Caco-2 (cell line): ENCODE results near the gene ATF4. TPM values are rescaled to one million over a fixed set of nuclear protein-coding genes. Genes with fewer than 3 reads are reported as not detected.
A peak's percentile ranks its signal among the peaks of the same experiment; 100 is the strongest.

Source experiments
- BruUV-seq: library from RNA; stranded (reverse); fragments of 400-500 nt; replicated peaks from 2 replicates; lab custom pipeline; 2021; lab: Mats Ljungman, UMichigan
- CTCF ChIA-PET: fragments of 300-600 bp; sonication (Branson Sonifier 250); formaldehyde crosslinking; loops from one replicate; lab custom pipeline; 2022; ENCODE audit warnings: antibody characterized with exemption; lab: Charles Lee
- POLR2A ChIA-PET: fragments of 300-600 bp; sonication (Branson Sonifier 250); formaldehyde crosslinking; loops from one replicate; lab custom pipeline; 2022; ENCODE audit warnings: antibody characterized with exemption; lab: Charles Lee
- DNase-seq, 2 experiments: peaks; one replicate each; pipeline versions ENCODE4 v3.0.0 to v3.0.0-alpha.2; 2020 to 2022
- H3K27me3 ChIP-seq: replicated peaks from 2 replicates; pipeline ENCODE4 v1.6.0; 2011; ENCODE audit warnings: low read length; ENCODE audit not compliant: control insufficient read depth, insufficient read depth
- H3K36me3 ChIP-seq: 2 replicates; pipeline ENCODE4 v1.5.1; 2011; ENCODE audit warnings: low read length; ENCODE audit not compliant: control insufficient read depth, insufficient read depth
- H3K4me1 ChIP-seq: fragments of 250-450 bp; sonication (Bioruptor Pico); 2 replicates; pipeline ENCODE4 v1.5.1; 2020; ENCODE audit warnings: mild to moderate bottlenecking
- H3K4me3 ChIP-seq: 2 replicates; pipeline ENCODE4 v1.5.1; 2011; ENCODE audit warnings: low read depth, mild to moderate bottlenecking, control low read depth, low read length
- H3K9me3 ChIP-seq: fragments of 250-450 bp; sonication (Bioruptor Pico); 2 replicates; pipeline ENCODE4 v1.5.1; 2020; ENCODE audit warnings: mild to moderate bottlenecking, moderate library complexity
- H3K27ac Mint-ChIP-seq: one replicate; pipeline ENCODE4 v1.8.0; 2022; ENCODE audit warnings: mixed read lengths; ENCODE audit not compliant: unreplicated experiment
- H3K27me3 Mint-ChIP-seq: one replicate; pipeline ENCODE4 v1.8.0; 2022; ENCODE audit warnings: mixed read lengths; ENCODE audit not compliant: insufficient read depth, unreplicated experiment
- H3K36me3 Mint-ChIP-seq: one replicate; pipeline ENCODE4 v1.8.0; 2022; ENCODE audit warnings: mild to moderate bottlenecking, mixed read lengths; ENCODE audit not compliant: insufficient read depth, unreplicated experiment
- H3K4me1 Mint-ChIP-seq: one replicate; pipeline ENCODE4 v1.8.0; 2022; ENCODE audit warnings: low read depth, mixed read lengths; ENCODE audit not compliant: unreplicated experiment
- H3K4me3 Mint-ChIP-seq: one replicate; pipeline ENCODE4 v1.8.0; 2022; ENCODE audit warnings: mild to moderate bottlenecking, moderate library complexity, mixed read lengths; ENCODE audit not compliant: unreplicated experiment
- H3K9me3 Mint-ChIP-seq: one replicate; pipeline ENCODE4 v1.8.0; 2022; ENCODE audit warnings: mixed read lengths; ENCODE audit not compliant: unreplicated experiment
- CTCF ChIP-seq, 2 experiments: fragments of 200-600 bp in 1 of 2; IDR thresholded peaks; 1 replicate in 1 of 2; 2 replicates in 1 of 2; pipeline versions ENCODE4 v1.5.1 to v1.8.0; 2011 to 2022; ENCODE audit warnings: antibody characterized with exemption in 1 of 2, control low read depth in 1 of 2, inconsistent platforms in 1 of 2, low read depth in 1 of 2, low read length in 1 of 2, mild to moderate bottlenecking in 1 of 2, moderate library complexity in 1 of 2; ENCODE audit not compliant: insufficient read depth in 1 of 2, severe bottlenecking in 1 of 2, unreplicated experiment in 1 of 2
- intact Hi-C: fragments of 100-400 bp; cut with micrococcal nuclease; formaldehyde crosslinking; loops from one replicate; pipeline ENCODE4 v1.10.0; 2022; ENCODE audit not compliant: unreplicated experiment
- total RNA-seq: library from RNA; stranded (reverse); gene quantifications from 2 replicates; pipeline ENCODE4 v1.2.3, GENCODE V29; 2022

ATF4 gene
- total RNA-seq, 1 experiment from 2014 or later: 647 TPM

- Histone ChIP-seq H3K27me3 (no peaks in the 10 kb centered on the region), H3K4me1 (peaks cover 9% of the 10 kb centered on the region), H3K9me3 (no peaks in the 10 kb centered on the region), H3K36me3 (no peaks in the 10 kb centered on the region; the same call in 1 of the 2 replicates), H3K4me3 (no peak overlapping the region)
- no peak for DNase-seq
- Mint-ChIP-seq H3K27me3 (no peaks in the 10 kb centered on the region), H3K36me3 (peaks cover 22% of the 10 kb centered on the region), H3K4me3 (no peak overlapping the region), H3K9me3 (no peaks in the 10 kb centered on the region), H3K27ac (no peak overlapping the region), H3K4me1 (peaks cover 29% of the 10 kb centered on the region)
- POLR2A ChIA-PET: interaction anchor here (0.6 kb wide), 1 partner anchor 93 kb away, joined by 15 read pairs; no protein-coding TSS in a partner anchor
- TF ChIP-seq CTCF (IDR thresholded peaks at IDR 0.05; ENCODE audit: insufficient read depth in 1 of 2, low read depth in 1 of 2, low read length in 1 of 2, severe bottlenecking in 1 of 2, unreplicated experiment in 1 of 2): no peak
- CTCF ChIA-PET: interaction anchor here (2.2 kb wide), 1 partner anchor 21 kb away, joined by 6 read pairs; the partner anchor contains the start of gene ATF4
- intact Hi-C loops: no loop called here
- no TSS peak for BruUV-seq
Measured at GRCh38 chr22:39498802-39499201, 21.6 kb upstream of the ATF4 start.

DNA sequence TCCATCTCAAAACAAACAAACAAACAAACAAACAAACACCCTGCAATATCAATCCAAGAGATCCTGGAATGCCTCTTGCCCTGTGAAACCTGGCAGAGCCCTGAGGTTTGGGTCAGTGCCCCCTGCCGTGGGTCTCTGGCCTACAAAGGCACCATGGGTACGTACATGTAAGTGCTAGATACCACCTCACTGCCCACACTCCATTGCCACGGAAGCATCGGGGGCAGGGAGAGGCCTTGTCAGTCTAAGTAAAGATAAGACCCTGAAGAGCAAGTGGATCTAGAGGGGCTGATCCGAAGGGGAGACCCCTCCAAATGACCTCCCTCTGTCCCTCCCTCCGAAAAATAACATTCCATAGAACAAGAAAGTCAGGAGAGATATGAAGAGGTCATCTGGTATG, 20.3 kb upstream of the ATF4 start:
- Mint-ChIP-seq H3K27me3 (no peaks in the 10 kb centered on the region), H3K4me1 (peaks cover 23% of the 10 kb centered on the region), H3K4me3 (no peak overlapping the region), H3K27ac (no peak overlapping the region), H3K9me3 (no peaks in the 10 kb centered on the region), H3K36me3 (peaks cover 34% of the 10 kb centered on the region)
- H3K36me3 ChIP-seq: no peaks in the 10 kb centered on the region; the same call in 1 of the 2 replicates
- no peak for DNase-seq
- BruUV-seq: no TSS peak
- no peak for TF ChIP-seq CTCF (IDR thresholded peaks at IDR 0.05; ENCODE audit: insufficient read depth in 1 of 2, low read depth in 1 of 2, low read length in 1 of 2, severe bottlenecking in 1 of 2, unreplicated experiment in 1 of 2)
- CTCF ChIA-PET: no interaction called here
- H3K4me3 ChIP-seq: no peak overlapping the region
- H3K27me3 ChIP-seq: no peaks in the 10 kb centered on the region
- H3K9me3 ChIP-seq: no peaks in the 10 kb centered on the region
- peaks cover 6% of the 10 kb centered on the region for H3K4me1 ChIP-seq
- intact Hi-C loops: loop anchor here (5.0 kb wide), 1 partner anchor 38 kb away; no protein-coding TSS in a partner anchor
- POLR2A ChIA-PET: no interaction called here

DNA sequence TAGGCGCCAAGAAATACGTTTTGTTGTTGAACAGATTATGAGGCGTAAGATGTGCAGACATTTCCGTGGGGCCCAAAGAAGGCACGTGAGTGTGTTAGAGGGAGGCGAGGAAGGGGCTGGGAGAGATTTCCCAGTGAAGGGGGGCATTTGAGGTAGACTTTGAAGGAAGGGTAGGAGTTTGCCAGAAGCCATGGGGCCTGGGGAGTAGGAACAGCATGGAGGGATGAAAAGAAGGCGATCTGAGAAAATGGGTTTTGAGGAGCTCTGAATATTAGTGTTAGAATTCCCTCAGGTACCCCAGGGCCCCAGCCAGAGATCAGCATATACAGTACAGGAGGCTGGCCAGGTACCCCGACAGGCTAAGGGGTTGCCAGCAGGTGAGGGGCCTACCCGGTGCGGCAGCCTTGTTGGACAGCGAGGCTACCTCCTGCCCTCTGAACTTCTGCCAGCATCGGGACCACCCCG, 18.7 kb upstream of the ATF4 start:
- H3K4me1 ChIP-seq: peaks cover 6% of the 10 kb centered on the region
- Mint-ChIP-seq H3K27ac (peak overlapping the region; percentile 62), H3K4me3 (peak overlapping the region; percentile 78), H3K36me3 (peaks cover 49% of the 10 kb centered on the region), H3K27me3 (no peaks in the 10 kb centered on the region), H3K4me1 (peaks cover 29% of the 10 kb centered on the region), H3K9me3 (no peaks in the 10 kb centered on the region)
- H3K27me3 ChIP-seq: no peaks in the 10 kb centered on the region
- TF ChIP-seq CTCF (IDR thresholded peaks at IDR 0.05; ENCODE audit: insufficient read depth in 1 of 2, low read depth in 1 of 2, low read length in 1 of 2, severe bottlenecking in 1 of 2, unreplicated experiment in 1 of 2): no peak
- no peak for DNase-seq
- intact Hi-C loops: loop anchor here (1.0 to 5.0 kb wide), 3 partner anchors 11 to 39 kb away; partner anchors contain the start of gene ATF4
- H3K9me3 ChIP-seq: no peaks in the 10 kb centered on the region
- CTCF ChIA-PET: interaction anchor here (0.7 to 1.7 kb wide), 10 partner anchors 11 to 102 kb away, joined by 3 to 13 read pairs (median 5); partner anchors contain the start of genes ATF4 and TAB1
- POLR2A ChIA-PET: interaction anchor here (0.6 to 1.4 kb wide), 8 partner anchors 14 to 543 kb away, joined by 3 to 27 read pairs (median 4); partner anchors contain the start of genes ATF4 and RPL3
- H3K36me3 ChIP-seq: peaks cover 2% of the 10 kb centered on the region
- BruUV-seq: TSS peak; percentile 93
- peak overlapping the region; percentile 94 for H3K4me3 ChIP-seq
